Stromal cell of bone marrow (primary cell): ENCODE measurements around the gene NINJ2.
A peak's percentile ranks its signal among the peaks of the same experiment; 100 is the strongest.

Experiments
- DNase-seq: peaks from one replicate; pipeline ENCODE4 v3.0.0-alpha.2; 2012; ENCODE audit warnings: low read depth

The NINJ2 gene

DNA sequence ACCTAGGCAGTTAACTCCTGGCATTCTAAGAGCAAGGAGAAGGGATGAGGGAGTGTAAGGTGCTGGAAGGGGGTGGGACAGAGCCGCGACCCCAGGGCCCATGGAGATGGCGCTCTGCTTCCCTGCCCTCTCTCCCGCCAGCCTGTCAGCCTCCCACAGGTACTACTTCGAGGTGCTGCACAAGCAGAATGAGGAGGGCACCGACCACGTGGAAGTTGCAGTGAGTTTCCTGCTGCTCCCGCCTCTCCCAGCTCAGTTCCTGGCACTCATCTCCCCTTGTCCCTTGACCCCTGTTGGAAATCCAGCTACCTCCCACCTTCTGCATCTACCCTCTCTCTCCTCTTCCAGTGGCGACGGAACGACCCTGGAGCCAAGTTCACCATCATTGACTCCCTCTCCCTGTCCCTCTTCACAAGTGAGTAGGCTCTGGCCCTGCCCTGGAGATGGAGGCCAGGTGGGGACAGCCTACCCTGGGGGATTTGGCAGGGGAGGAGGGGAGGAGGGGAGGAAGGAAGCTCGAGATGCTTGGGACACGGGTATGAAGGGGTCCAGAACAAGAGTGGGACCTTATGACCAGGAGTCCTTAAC lies 115.3 kb downstream of the NINJ2 start:
- no peak for DNase-seq

DNA sequence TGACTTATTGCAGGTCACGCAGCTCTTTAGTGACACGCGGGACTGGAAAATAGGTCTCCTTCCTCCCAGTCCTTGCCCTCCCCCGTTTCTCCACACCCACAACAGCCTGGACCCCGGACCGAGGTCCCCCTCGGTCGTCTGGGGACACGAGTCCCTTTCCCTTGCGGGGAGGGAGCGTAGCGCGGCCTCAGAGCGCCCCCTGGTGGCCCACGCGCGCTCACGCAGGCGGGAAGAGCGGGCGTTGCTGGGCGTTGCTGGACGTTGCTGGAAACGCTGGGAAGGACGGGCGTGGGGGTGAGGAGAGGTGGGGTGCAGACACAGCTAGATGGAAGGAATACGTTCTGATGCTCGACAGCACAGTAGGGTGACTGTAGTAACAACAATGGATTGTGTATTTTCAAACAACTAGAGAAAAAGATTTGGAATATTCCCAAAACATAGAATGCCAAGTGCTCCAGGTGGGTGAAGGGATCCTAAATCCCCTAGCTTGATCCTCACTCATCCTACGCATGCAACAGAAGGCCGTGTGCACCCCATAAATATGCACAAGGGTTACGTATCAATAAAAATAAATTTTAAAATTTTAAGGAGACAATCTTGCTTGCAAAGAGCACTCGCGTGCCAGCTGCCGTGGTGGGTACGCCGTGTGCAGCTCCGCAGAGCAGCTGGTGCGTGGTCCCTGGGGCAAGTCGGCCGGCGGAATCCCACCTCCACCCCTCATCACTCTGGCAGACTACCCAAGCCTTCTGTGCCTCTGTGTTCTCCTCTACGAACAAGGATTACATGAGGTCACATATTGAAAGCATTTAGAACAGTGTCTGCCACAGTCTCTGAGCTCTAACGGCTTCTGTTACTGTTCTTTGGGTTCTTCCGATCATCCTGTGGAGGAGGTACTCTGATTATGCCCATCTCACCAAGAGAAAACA lies 116.1 kb downstream of the NINJ2 start:
- no peak for DNase-seq

DNA sequence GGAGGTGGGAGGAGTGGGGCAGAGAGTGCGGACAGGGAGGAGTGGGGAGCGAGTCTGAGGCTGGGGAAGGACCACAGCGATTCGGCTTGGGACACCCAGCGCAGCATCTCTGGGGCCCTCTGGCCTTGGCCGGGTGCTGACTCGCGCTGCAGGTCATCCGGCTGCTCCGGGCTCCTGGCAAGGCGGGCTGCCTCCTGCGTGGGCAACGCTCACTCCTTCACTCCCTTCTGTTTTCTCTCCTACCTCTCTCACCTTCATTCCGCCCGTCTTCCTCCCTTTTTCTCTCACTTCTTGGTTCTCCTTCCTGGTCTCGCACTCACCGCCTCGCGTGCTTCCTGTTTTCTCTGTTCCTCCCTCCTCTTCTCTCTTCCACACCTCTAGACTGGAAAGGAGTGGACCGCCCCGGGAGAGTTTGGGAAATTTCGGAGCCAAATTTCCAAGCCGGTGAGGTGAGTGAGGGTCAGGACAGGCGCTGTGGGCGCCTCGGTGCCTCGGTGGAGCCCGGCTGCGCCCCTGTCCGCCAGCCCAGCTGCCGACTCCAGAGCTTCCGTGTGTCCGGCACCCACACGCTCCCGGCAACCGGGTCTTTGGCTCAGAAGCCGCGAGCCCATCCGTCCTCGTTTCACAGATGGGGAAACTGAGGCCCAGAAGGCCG lies 116.9 kb downstream of the NINJ2 start:
- DNase-seq, result no peak

DNA sequence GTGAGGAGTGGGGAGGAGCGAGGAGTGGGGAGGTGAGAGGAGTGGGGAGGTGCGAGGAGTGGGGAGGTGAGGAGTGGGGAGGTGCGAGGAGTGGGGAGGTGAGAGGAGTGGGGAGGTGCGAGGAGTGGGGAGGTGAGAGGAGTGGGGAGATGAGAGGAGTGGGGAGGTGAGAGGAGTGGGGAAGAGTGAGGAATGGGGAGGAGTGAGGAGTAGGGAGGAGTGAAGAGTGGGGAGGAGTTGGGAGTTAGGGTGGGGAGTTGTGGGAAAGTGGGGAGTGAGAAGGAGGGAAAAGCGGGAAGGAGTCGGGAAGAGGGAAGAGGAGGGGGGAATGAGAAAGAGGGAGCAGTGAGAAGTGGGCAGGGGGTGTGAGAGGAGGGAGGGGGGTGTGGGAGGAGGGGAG lies 117.4 kb downstream of the NINJ2 start:
- DNase-seq, result no peak

DNA sequence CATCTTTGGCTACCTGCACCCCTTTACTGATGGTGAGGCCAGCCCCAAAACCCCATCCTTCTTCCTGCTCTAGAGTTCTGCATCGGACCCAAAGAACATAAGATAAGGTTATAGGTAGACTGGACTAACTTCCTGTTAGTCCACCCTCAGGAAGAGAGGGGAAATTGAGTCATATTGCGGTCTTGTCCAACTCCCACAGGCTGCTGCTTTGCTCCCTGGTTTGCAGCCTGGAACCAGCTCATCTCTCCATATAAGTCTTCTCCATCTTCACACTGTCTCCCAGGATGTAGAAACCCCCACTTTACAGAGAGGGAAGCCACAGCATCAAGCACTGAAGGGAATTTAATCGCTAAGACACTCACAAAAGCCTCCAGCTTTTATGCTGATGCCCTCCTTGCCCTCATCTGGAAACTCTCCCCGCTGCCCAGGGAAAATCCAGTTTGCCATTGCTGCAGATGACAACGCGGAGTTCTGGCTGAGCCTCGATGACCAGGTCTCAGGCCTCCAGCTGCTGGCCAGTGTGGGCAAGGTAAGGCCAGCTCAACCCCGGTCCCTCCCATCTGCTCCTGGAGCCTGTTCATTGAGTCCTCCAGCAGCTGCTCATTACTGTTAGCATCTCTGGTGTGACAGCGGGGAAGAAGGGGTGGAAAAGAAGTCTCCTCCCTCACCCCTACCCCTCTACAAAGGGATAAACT lies 118.2 kb downstream of the NINJ2 start:
- no peak for DNase-seq

DNA sequence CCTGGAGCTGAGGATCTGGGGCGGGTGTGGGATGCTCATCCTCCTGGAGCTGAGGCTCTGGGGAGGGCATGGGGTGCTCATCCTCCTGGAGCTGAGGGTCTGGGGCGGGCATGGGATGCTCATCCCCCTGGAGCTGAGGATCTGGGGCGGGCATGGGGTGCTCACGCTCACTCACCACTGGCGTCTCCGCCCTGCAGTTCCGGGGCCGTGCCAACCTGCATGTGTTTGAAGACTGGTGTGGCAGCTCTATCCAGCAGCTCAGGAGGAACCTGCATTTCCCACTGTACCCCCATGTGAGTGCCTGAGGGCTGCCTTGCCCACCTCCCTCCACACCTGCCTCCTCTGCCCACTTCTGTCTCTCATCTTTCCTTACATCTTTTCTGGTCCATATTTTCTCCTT lies 119.1 kb downstream of the NINJ2 start:
- no peak for DNase-seq

DNA sequence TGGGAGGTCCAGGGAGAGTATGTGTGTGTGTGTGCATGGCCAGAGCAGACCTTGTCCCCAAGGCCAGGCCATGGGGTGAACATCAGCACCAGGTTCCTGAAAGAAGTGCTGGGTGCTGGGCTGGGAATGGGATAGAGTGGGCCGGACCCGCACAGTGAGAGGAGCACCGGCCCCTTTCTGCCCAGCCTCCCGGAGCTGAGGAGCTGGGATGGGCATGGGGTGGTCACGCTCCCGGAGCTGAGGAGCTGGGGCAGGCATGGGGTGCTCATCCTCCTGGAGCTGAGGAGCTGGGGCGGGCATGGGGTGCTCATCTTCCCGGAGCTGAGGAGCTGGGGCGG lies 120.2 kb downstream of the NINJ2 start:
- DNase-seq, result no peak

DNA sequence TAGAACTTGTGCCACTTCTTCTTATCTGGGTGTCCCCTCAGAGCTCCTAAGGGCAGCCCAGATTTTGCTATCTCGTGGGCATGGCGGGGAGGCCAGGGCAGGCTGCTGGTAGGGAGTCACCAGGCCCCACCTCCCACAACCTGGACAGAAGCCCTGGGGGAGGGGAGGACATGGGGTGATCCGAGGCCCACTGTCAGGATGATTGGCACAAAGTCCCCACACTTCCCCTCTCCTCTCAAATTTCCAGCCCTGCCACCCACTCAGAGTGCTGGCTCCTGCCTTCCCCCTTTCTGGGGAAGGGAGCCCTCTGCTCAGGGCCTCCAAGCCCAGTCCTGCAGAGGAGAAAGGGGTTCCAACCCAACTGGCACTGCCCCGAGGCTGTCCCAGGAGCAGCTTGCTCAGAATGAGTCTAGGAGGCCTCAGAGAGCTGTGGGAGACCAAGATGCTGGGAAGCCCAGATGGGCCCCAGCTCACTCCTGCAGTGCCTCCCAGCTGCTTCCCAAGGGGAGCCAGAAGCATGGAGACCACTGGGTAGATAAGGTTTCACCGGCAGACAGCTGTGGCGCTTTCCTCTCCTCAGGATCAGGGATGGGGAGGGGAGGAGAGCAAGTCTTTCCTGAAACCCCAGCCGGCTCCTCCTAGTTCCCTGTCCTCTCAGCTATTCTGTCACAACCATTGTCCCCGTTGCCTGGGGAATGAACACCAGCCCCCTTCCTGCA lies 120.7 kb downstream of the NINJ2 start:
- DNase-seq, result no peak

DNA sequence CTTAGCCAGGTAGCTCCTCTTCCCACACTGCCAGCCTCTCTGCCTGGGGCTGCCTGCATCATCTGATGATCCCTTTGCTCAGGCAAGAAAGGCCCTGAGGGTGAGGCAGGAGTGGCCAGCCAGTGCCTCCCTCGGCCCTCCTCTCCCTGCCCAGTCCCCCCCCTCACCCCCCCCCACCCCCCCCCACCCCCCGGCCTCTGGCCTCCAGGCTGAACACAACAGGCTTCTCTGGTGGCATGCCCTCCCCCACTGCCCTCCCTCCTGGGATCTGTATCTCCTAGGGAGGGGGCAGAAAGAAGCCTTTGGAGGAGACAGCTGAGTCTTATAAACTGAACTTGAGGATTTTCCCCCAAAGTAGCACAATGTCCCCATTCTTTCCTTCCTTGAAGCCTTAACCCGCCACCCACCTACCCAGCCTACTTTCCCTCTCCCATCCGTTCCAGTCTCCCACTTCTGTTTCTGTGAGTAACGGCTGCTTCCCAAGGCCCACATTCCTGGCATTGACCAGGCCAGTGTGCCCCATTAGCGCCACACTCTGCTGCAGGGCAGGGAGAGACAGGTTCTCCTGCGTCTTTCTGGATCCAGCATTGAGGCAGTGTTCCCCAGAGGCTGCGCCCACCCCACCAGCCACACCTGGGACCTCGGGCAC lies 121.4 kb downstream of the NINJ2 start:
- DNase-seq, result no peak

DNA sequence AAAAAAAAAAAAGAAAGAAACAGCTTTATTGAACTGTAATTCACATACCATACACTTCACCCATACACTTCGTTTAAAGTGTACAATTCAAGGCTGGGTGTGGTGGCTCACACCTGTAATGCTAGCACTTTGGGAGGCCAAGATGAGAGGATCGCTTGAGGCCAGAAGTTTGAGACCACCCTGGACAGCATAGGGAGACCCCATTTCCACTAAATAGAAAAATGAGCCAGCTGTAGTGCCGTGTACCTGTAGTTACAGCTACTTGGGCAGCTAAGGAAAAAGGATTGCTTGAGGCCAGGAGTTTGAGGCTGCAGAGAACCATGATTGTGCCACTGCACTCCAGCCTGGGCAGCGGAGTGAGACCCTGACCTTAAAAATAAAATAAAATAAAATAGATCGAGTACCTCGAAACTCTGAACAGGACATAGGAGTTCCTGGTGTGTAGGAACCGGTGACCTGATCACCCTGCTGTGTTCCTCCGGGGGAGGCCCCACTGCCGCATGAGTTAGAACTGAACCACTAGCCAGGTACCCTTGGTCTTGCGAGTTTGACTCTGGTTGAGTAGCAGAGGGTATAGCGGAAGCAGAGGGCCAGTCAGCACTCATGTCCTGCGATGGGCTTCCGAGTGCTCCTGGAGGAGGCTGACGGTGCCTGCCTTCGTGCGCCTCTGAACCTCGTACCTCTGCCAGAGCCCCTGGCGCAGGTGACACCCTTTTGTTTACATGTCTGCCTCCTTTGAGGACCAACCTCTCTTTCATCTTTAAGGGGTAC lies 123.5 kb downstream of the NINJ2 start:
- no peak for DNase-seq

DNA sequence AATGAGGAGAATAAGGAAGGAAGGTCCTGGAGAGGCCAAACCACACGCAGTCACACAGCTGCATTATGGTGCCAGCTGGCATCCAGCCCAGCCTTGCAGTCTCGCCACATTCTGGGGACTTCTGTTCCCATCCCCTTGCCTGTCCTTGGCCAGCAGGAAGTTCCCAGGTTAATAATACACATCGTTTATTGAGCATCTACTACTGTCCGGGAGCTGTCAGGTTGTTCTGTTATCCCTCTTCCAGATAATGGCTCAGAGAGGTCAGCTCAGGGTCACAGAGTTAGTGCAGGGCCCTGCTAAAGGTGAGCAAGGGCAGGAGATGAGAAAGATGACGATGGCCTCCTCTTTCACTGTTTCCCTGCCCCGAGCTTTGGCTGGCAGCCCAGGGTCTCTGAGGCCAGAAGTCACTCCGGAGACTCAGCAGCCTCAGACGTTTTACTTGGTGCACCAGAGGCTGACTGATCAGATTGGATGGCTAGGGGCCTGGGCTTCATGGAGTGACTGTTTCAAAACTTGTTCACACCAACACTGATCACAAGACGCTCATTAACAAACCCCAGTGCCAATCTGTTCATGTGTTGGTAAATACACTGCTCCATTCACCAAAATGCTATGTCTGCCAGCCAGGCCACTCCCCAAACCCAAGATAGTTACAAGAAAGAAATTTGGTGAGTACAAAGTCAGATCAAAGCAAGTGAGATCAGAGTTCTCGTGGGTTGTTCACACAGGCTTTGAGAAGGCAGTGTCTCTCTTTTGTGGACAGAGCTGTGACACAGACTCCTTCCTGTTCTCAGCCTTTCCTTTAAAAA lies 124.3 kb downstream of the NINJ2 start:
- DNase-seq, result no peak

DNA sequence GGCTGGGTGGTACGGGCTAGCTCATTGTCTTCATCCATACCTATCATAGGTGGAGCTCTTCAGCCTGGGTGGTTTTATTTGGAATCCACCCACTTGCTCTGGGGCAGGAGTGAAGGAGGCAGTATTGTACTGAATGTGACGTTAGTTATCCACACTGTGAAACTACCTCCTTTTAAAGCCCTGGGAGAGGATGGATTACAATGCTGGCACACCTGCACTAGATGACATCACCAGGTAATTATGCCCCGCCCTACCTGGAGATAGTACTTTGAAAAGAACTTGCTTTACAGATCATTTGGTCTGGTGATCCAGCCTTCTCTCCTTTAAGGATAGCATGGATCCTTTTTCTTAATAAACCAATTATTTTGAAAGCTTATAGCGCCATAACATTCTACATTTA lies 125.5 kb downstream of the NINJ2 start:
- DNase-seq, result no peak

DNA sequence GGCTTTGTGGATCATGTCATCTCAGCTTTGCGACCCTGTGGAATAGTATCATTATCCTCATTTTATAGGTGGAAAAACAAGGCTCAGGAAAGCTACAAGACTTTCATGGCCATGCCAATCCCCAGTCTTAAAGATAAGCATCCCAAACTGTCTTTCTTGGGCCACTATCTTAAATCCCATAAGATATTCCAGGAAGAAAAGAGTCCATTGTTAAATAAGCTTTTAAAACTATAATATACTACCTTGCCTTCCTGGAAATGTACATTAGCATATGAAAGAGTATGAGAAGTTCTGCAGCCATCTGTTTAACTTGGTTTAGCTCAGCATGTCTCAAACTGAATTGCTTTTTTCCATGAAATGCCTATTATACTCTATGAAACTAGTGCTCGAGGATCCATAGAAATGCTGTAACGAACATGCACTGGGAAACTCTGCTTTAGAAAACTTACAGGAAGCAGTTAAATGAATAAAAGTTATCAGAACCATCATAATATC lies 126.4 kb downstream of the NINJ2 start:
- no peak for DNase-seq

DNA sequence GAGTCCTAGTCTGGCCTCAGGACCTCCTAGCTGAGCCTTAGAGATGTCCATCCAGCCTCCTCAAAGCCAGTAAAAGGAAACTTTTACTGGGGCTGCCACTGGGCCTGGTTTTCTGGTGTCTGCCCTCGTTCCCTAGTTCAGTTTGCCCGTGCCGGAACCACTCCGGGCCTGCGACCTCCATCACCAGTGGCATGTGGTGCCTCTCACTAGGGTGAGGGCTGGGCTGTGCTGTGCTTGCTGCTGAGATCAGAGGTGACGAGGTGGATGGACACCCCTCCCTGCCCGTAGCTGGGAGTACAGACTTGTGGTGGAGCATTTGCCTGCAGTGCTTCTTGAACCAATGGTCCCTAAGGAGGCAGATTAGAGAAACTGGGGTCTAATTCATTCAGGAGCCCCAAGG lies 127.8 kb downstream of the NINJ2 start:
- no peak for DNase-seq

DNA sequence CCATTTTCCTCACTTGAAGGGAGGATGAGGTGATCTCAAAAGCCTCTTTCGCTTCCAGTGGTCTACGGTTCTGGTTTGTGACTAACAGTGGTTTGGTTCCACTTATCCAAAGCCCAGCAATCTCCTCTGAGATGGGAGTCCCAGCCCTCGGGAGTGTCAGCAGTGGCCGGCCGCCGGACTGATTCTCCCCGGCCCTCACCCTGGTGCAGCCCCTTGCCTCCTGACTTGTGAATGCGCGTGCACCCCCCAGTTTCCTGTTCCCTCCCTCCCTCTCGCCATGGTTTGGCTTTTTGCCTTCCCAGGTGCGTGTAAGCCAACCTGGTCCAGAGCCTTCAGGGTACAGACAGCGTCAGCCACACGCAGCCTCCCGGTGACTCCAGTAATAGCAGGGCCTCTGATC lies 129.0 kb downstream of the NINJ2 start:
- DNase-seq, result no peak

DNA sequence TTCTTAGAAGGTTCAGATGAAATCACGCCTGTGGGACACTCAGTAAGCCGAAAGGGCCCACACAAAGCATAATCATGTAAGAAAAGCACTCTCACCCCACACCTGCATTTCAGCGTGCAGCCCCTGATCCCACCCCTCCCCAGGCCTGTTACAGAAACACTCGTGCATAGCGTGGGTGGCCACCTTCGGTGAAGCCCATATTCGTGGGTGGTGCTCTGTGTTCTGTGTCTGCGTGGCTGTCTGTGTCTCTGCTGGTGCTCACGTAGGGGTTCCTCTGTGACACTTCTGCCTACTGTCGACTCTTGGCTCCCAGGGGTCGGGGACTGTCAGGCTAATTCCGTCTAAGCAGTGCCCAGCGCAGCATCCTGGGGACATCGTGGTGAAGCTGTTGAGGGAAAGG lies 129.5 kb downstream of the NINJ2 start:
- DNase-seq, result no peak

DNA sequence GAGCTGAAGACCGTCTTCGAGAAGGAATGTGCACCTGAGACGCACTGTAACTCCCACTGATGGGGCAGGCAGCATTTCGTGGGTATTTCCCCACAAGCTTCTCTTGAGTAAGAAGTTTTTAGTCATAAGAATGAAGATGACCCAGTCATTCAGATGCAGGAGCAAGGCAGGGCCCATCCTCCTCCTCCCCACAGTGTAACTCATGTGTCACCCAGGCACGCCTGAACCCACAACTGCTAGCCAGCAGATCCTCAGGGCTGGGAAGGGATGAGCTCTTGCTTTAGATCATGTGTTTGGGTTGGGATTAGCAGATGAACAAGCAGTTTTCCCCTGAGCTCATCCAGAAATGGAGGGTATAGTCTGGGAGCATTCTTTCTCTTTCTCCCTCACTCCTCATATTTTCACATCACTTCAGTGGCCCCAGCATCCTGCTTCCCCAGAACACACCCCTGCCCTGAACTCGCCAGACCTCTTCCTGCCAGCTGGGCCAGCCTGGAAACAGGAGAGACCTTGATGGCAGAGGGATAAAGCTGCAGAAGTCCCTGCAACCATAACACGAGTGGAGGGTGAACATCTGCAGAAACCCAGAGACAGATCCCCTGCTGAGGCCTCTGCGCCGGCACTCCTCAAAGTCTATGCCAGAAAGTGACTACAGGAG lies 130.2 kb downstream of the NINJ2 start:
- DNase-seq, result peak; percentile 86

DNA sequence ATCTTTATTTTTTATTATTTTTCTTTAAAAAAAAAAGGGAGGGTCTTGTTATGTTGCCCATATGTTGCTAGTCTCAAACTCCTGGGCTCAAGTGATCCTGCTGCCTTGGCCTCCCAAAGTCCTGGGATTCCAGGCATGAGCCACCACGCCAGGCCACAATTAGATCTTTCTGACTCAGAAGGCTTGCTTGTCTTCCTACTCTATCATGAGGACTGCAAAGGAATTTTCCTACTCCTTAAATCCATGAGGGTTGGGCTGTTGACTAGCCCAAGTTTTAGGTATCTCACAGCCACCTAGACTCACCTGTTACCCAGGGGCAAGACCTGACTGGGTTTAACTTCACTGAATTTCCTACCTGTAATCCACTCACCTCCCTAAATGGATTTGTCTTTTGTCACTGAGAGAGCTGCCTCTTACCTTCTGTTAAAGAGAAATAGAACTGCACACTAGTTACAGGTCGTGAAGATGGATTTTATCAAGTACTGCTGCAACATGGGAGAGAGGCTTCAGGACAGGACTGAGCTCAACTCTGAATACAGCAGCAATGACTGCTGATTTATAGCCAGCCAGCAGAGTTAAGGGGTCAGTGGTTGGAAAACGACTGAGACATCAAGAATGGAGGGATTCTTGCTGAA lies 131.2 kb downstream of the NINJ2 start:
- DNase-seq, result no peak

DNA sequence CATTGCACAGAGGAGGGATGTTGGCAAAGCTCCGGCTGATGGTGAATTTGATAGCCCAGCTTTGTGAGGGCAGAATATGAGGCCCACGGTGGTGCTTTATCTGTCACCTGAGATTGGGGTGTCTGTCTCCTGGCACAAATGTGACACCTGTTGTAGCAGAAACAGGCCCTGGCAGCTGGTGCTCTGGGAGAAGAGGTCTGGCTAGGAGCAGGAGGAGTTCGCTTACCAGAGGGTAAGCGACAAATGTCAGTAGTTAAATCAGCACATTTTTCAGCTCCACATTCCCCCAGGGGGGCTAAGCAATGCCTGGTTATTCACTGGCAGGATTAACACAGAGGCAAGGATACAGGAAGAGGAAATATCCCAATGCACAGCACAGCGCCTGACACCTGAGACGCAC lies 132.4 kb downstream of the NINJ2 start:
- DNase-seq, result no peak
